HEK293 (cell line): Measurements from ENCODE around the gene LSM2.

Experiments used
- CTCF ChIA-PET: fragments of 350-600 bp; formaldehyde crosslinking; extraction: SDS; loops from one replicate; lab custom pipeline; 2021; ENCODE audit warnings: antibody characterized with exemption; lab: Yijun Ruan, JAX
- POLR2A ChIA-PET: fragments of 300-600 bp; formaldehyde crosslinking; extraction: SDS; loops from one replicate; lab custom pipeline; 2020; ENCODE audit warnings: antibody characterized with exemption, inconsistent platforms; lab: Yijun Ruan, JAX
- H3K27ac ChIP-seq: fragments of 200-500 bp; sonication (Bioruptor generic); 2 replicates; pipeline ENCODE4 v1.5.1; 2014; ENCODE audit warnings: low read depth, low read length, control low read depth, inconsistent platforms; ENCODE audit errors: extremely low read depth
- H3K36me3 ChIP-seq, 2 experiments: fragments of 200-500 bp in 1 of 2; sonication (Bioruptor generic) in 1 of 2; 1 replicate in 1 of 2; 2 replicates in 1 of 2; pipeline ENCODE4 v1.5.1; 2014 to 2017; ENCODE audit warnings: inconsistent platforms in 2 of 2, low read length in 2 of 2; ENCODE audit not compliant: control insufficient read depth in 2 of 2, insufficient read depth in 1 of 2
- H3K4me1 ChIP-seq: fragments of 200-500 bp; sonication (Bioruptor generic); 2 replicates; pipeline ENCODE4 v1.5.1; 2014; ENCODE audit warnings: mild to moderate bottlenecking, low read length, inconsistent platforms; ENCODE audit not compliant: control insufficient read depth, insufficient read depth
- H3K4me3 ChIP-seq: 2 replicates; pipeline ENCODE4 v1.5.1; 2011; ENCODE audit warnings: low read depth, mild to moderate bottlenecking, control low read depth, low read length, moderate library complexity
- H3K9me3 ChIP-seq: fragments of 200-500 bp; sonication (Bioruptor generic); 2 replicates; pipeline ENCODE4 v1.5.1; 2014; ENCODE audit warnings: low read depth, low read length, inconsistent platforms; ENCODE audit not compliant: control insufficient read depth, insufficient read depth
- BCL11B ChIP-seq: fragments of 450-650 bp; formaldehyde crosslinking; IDR thresholded peaks from 2 replicates; pipeline ENCODE4 v1.5.1; 2016; ENCODE audit warnings: low read depth, missing biosample characterization, missing genetic modification characterization
- IKZF3 ChIP-seq: fragments of 450-650 bp; IDR thresholded peaks from 2 replicates; pipeline ENCODE4 v1.5.0; 2018; ENCODE audit warnings: missing biosample characterization, mild to moderate bottlenecking, missing genetic modification characterization, moderate library complexity
- MZF1 ChIP-seq: fragments of 450-650 bp; formaldehyde crosslinking; IDR thresholded peaks from 2 replicates; pipeline ENCODE4 v1.5.1; 2017; ENCODE audit warnings: missing biosample characterization, missing genetic modification characterization, borderline replicate concordance
- OVOL3 ChIP-seq: fragments of 450-650 bp; formaldehyde crosslinking; IDR thresholded peaks from 2 replicates; pipeline ENCODE4 v1.5.1; 2016; ENCODE audit warnings: missing biosample characterization, missing genetic modification characterization
- SCRT2 ChIP-seq: fragments of 450-650 bp; formaldehyde crosslinking; IDR thresholded peaks from 2 replicates; pipeline ENCODE4 v1.5.1; 2016; ENCODE audit warnings: missing biosample characterization, missing genetic modification characterization
- SP3 ChIP-seq: fragments of 450-650 bp; formaldehyde crosslinking; IDR thresholded peaks from 2 replicates; pipeline ENCODE4 v1.5.1; 2016; ENCODE audit warnings: missing biosample characterization, missing genetic modification characterization
- YY1 ChIP-seq: fragments of 450-650 bp; formaldehyde crosslinking; IDR thresholded peaks from 2 replicates; pipeline ENCODE4 v1.5.1; 2018; ENCODE audit warnings: missing biosample characterization, missing genetic modification characterization
- ZFP37 ChIP-seq: fragments of 450-650 bp; formaldehyde crosslinking; IDR thresholded peaks from 2 replicates; pipeline ENCODE4 v1.5.1; 2016; ENCODE audit warnings: missing biosample characterization, missing genetic modification characterization
- ZFP69B ChIP-seq: fragments of 450-650 bp; formaldehyde crosslinking; IDR thresholded peaks from 2 replicates; pipeline ENCODE4 v1.5.1; 2016; ENCODE audit warnings: missing biosample characterization, missing genetic modification characterization
- ZNF140 ChIP-seq: fragments of 450-650 bp; formaldehyde crosslinking; IDR thresholded peaks from 2 replicates; pipeline ENCODE4 v1.5.1; 2016; ENCODE audit warnings: missing biosample characterization, missing genetic modification characterization
- ZNF416 ChIP-seq: fragments of 450-650 bp; formaldehyde crosslinking; IDR thresholded peaks from 2 replicates; pipeline ENCODE4 v1.5.1; 2016; ENCODE audit warnings: missing biosample characterization, missing genetic modification characterization
- ZNF501 ChIP-seq: fragments of 450-650 bp; formaldehyde crosslinking; IDR thresholded peaks from 2 replicates; pipeline ENCODE4 v1.5.1; 2016; ENCODE audit warnings: missing biosample characterization, missing genetic modification characterization
- ZNF561 ChIP-seq: fragments of 450-650 bp; IDR thresholded peaks from 2 replicates; pipeline ENCODE4 v1.5.1; 2018; ENCODE audit warnings: missing biosample characterization, missing genetic modification characterization, borderline replicate concordance
- ZNF658 ChIP-seq: fragments of 450-650 bp; formaldehyde crosslinking; IDR thresholded peaks from 2 replicates; pipeline ENCODE4; 2016; ENCODE audit warnings: missing biosample characterization, missing genetic modification characterization
- ZNF677 ChIP-seq: fragments of 450-650 bp; IDR thresholded peaks from 2 replicates; pipeline ENCODE4 v1.5.0; 2018; ENCODE audit warnings: missing biosample characterization, mild to moderate bottlenecking, missing genetic modification characterization, moderate library complexity
- ZNF776 ChIP-seq: fragments of 450-650 bp; formaldehyde crosslinking; IDR thresholded peaks from 2 replicates; pipeline ENCODE4 v1.5.0; 2017; ENCODE audit warnings: missing biosample characterization, missing genetic modification characterization, borderline replicate concordance
- ZNF837 ChIP-seq: fragments of 450-650 bp; formaldehyde crosslinking; IDR thresholded peaks from 2 replicates; pipeline ENCODE4 v1.5.1; 2016; ENCODE audit warnings: missing biosample characterization, missing genetic modification characterization
- TF ChIP-seq, protein P1 (sequence below): fragments of 450-650 bp; formaldehyde crosslinking; IDR thresholded peaks from 2 replicates; pipeline ENCODE4 v1.5.1; 2016; ENCODE audit warnings: missing biosample characterization, missing genetic modification characterization
- TF ChIP-seq, protein P2 (sequence below): fragments of 450-650 bp; formaldehyde crosslinking; IDR thresholded peaks from 2 replicates; pipeline ENCODE4 v1.5.1; 2016; ENCODE audit warnings: missing biosample characterization, missing genetic modification characterization
- TF ChIP-seq, protein P3 (sequence below): sonication (generic); formaldehyde crosslinking; IDR thresholded peaks from 2 replicates; pipeline ENCODE4 v1.8.1; 2022; ENCODE audit warnings: mild to moderate bottlenecking, moderate library complexity, missing genetic modification reagents
- TF ChIP-seq, protein P4 (sequence below): fragments of 450-650 bp; formaldehyde crosslinking; conservative IDR thresholded peaks from 2 replicates; pipeline ENCODE4 v1.5.1; 2016; ENCODE audit warnings: low read depth, missing biosample characterization, missing genetic modification characterization
- TF ChIP-seq, protein P5 (sequence below): fragments of 450-650 bp; formaldehyde crosslinking; IDR thresholded peaks from 2 replicates; pipeline ENCODE4 v1.5.1; 2016; ENCODE audit warnings: missing biosample characterization, missing genetic modification characterization

Gene LSM2

DNA sequence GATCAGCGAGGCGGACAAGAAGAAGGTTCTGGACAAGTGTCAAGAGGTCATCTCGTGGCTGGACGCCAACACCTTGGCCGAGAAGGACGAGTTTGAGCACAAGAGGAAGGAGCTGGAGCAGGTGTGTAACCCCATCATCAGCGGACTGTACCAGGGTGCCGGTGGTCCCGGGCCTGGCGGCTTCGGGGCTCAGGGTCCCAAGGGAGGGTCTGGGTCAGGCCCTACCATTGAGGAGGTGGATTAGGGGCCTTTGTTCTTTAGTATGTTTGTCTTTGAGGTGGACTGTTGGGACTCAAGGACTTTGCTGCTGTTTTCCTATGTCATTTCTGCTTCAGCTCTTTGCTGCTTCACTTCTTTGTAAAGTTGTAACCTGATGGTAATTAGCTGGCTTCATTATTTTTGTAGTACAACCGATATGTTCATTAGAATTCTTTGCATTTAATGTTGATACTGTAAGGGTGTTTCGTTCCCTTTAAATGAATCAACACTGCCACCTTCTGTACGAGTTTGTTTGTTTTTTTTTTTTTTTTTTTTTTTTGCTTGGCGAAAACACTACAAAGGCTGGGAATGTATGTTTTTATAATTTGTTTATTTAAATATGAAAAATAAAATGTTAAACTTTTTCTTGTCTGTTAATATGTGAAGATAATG is 23.0 kb upstream of the LSM2 start (continued):
- TF ChIP-seq, protein P1, sequence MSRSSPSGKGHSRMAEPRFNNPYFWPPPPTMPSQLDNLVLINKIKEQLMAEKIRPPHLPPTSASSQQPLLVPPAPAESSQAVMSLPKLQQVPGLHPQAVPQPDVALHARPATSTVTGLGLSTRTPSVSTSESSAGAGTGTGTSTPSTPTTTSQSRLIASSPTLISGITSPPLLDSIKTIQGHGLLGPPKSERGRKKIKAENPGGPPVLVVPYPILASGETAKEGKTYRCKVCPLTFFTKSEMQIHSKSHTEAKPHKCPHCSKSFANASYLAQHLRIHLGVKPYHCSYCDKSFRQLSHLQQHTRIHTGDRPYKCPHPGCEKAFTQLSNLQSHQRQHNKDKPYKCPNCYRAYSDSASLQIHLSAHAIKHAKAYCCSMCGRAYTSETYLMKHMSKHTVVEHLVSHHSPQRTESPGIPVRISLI (tag by site-specific recombination), result peak; percentile 69
- TF ChIP-seq ZNF416 (tag by site-specific recombination) (no peak), ZNF776 (no peak), ZNF501 (tag by site-specific recombination) (no peak)
- TF ChIP-seq, protein P2, sequence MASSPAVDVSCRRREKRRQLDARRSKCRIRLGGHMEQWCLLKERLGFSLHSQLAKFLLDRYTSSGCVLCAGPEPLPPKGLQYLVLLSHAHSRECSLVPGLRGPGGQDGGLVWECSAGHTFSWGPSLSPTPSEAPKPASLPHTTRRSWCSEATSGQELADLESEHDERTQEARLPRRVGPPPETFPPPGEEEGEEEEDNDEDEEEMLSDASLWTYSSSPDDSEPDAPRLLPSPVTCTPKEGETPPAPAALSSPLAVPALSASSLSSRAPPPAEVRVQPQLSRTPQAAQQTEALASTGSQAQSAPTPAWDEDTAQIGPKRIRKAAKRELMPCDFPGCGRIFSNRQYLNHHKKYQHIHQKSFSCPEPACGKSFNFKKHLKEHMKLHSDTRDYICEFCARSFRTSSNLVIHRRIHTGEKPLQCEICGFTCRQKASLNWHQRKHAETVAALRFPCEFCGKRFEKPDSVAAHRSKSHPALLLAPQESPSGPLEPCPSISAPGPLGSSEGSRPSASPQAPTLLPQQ (tag by site-specific recombination), result no peak

DNA sequence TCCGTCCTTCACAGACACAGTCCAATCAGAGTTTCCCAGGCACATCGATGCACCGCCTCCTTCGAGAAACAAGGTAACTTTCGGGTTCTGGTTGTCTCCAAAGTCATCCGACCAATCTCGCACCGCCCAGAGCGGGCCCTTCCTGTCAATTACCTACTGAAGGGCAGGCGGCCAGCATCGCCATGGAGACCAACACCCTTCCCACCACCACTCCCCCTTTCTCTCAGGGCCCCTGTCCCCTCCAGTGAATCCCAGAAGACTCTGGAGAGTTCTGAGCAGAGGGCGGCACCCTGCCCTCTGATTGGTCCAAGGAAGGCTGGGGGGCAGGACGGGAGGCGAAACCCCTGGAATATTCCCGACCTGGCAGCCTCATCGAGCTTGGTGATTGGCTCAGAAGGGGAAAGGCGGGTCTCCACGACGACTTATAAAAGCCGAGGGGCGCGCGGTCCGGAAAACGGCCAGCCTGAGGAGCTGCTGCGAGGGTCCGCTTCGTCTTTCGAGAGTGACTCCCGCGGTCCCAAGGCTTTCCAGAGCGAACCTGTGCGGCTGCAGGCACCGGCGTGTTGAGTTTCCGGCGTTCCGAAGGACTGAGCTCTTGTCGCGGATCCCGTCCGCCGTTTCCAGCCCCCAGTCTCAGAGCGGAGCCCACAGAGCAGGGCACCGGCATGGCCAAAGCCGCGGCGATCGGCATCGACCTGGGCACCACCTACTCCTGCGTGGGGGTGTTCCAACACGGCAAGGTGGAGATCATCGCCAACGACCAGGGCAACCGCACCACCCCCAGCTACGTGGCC is 20.7 kb upstream of the LSM2 start, which contains the start of gene HSPA1B:
Gene HSPA1B (plus strand): TSS at position 453 of the 794 bp plus-strand sequence. CDS start 213 bp downstream, at position 666.
- POLR2A ChIA-PET, result interaction anchor here (0.6 to 4.5 kb wide), 99 partner anchors 9 to 1723 kb away, joined by 3 to 206 read pairs (median 5); partner anchors contain the start of genes ABHD16A, APOM, ATF6B and ATP6V1G2
- Histone ChIP-seq H3K9me3 (no peaks in the 10 kb centered on the region), H3K4me3 (peak within 1 kb of the TSS; percentile 65), H3K4me1 (no peaks in the 10 kb centered on the region), H3K36me3 (peaks cover 0 to 24% of the 10 kb centered on the region in 2 experiments; a peak in 2 of 3 replicates), H3K27ac (peak within 1 kb of the TSS; percentile 69)
- CTCF ChIA-PET, result interaction anchor here (0.5 to 1.7 kb wide), 11 partner anchors 8 to 281 kb away, joined by 3 to 5 read pairs (median 4); partner anchors contain the start of genes ATP6V1G2, CLIC1 and LSM2
- TF ChIP-seq ZNF677 (tag by site-specific recombination) (no peak), ZNF837 (tag by site-specific recombination) (no peak), BCL11B (tag by site-specific recombination) (peak; percentile 88; the same call in 1 of the 2 replicates), SCRT2 (tag by site-specific recombination) (peak; percentile 50; the same call in 1 of the 2 replicates), ZFP69B (tag by site-specific recombination) (no peak), ZNF776 (no peak), OVOL3 (no peak; the same call in 1 of the 2 replicates), ZNF561 (peak; percentile 69), ZNF501 (tag by site-specific recombination) (peak; percentile 97), ZNF658 (no peak), MZF1 (tag by site-specific recombination) (no peak), ZNF140 (no peak), YY1 (tag by site-specific recombination) (peak; percentile 33; the same call in 1 of the 2 replicates), ZFP37 (tag by site-specific recombination) (peak; percentile 97), IKZF3 (tag by site-specific recombination) (peak; percentile 100), SP3 (tag by site-specific recombination) (peak; percentile 75)
- TF ChIP-seq, protein P3, sequence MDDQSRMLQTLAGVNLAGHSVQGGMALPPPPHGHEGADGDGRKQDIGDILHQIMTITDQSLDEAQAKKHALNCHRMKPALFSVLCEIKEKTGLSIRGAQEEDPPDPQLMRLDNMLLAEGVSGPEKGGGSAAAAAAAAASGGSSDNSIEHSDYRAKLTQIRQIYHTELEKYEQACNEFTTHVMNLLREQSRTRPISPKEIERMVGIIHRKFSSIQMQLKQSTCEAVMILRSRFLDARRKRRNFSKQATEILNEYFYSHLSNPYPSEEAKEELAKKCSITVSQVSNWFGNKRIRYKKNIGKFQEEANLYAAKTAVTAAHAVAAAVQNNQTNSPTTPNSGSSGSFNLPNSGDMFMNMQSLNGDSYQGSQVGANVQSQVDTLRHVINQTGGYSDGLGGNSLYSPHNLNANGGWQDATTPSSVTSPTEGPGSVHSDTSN, result peak; percentile 78
- TF ChIP-seq, protein P4, sequence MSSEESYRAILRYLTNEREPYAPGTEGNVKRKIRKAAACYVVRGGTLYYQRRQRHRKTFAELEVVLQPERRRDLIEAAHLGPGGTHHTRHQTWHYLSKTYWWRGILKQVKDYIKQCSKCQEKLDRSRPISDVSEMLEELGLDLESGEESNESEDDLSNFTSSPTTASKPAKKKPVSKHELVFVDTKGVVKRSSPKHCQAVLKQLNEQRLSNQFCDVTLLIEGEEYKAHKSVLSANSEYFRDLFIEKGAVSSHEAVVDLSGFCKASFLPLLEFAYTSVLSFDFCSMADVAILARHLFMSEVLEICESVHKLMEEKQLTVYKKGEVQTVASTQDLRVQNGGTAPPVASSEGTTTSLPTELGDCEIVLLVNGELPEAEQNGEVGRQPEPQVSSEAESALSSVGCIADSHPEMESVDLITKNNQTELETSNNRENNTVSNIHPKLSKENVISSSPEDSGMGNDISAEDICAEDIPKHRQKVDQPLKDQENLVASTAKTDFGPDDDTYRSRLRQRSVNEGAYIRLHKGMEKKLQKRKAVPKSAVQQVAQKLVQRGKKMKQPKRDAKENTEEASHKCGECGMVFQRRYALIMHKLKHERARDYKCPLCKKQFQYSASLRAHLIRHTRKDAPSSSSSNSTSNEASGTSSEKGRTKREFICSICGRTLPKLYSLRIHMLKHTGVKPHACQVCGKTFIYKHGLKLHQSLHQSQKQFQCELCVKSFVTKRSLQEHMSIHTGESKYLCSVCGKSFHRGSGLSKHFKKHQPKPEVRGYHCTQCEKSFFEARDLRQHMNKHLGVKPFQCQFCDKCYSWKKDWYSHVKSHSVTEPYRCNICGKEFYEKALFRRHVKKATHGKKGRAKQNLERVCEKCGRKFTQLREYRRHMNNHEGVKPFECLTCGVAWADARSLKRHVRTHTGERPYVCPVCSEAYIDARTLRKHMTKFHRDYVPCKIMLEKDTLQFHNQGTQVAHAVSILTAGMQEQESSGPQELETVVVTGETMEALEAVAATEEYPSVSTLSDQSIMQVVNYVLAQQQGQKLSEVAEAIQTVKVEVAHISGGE (tag by site-specific recombination), result peak; percentile 50; the same call in 1 of the 2 replicates
- TF ChIP-seq, protein P5, sequence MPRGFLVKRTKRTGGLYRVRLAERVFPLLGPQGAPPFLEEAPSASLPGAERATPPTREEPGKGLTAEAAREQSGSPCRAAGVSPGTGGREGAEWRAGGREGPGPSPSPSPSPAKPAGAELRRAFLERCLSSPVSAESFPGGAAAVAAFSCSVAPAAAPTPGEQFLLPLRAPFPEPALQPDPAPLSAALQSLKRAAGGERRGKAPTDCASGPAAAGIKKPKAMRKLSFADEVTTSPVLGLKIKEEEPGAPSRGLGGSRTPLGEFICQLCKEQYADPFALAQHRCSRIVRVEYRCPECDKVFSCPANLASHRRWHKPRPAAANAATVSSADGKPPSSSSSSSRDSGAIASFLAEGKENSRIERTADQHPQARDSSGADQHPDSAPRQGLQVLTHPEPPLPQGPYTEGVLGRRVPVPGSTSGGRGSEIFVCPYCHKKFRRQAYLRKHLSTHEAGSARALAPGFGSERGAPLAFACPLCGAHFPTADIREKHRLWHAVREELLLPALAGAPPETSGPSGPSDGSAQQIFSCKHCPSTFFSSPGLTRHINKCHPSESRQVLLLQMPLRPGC (tag by site-specific recombination), result peak; percentile 59
